BLaER1 treated with 17β-estradiol and CSF1 and Interleukin-3, amounts not matched to agents 10 nM and 100 nM (cell line): ENCODE measurements around the gene C9orf153.
A peak's percentile ranks its signal among the peaks of the same experiment; 100 is the strongest.

Source experiments
- H3K27ac ChIP-seq, 11 experiments: shearing (Covaris generic); formaldehyde crosslinking; 2 replicates each; pipeline ENCODE4 v1.8.1; 2022
- H3K27me3 ChIP-seq, 11 experiments: shearing (Covaris generic); formaldehyde crosslinking; 2 replicates each; pipeline ENCODE4 v1.8.1; 2022
- H3K36me3 ChIP-seq, 11 experiments: shearing (Covaris generic); formaldehyde crosslinking; 2 replicates each; pipeline ENCODE4 v1.8.1; 2022
- H3K4me1 ChIP-seq, 10 experiments: shearing (Covaris generic); formaldehyde crosslinking; 2 replicates each; pipeline ENCODE4 v1.8.1; 2022
- H3K4me2 ChIP-seq, 11 experiments: shearing (Covaris generic); formaldehyde crosslinking; 2 replicates each; pipeline ENCODE4 v1.8.1; 2022
- H3K4me3 ChIP-seq, 10 experiments: shearing (Covaris generic); formaldehyde crosslinking; 2 replicates each; pipeline ENCODE4 v1.8.1; 2022
- H3K9ac ChIP-seq, 11 experiments: shearing (Covaris generic); formaldehyde crosslinking; 2 replicates each; pipeline ENCODE4 v1.8.1; 2022
- H3K9me3 ChIP-seq, 11 experiments: shearing (Covaris generic); formaldehyde crosslinking; replicated peaks in 1 of 11; 2 replicates each; pipeline ENCODE4 v1.8.1; 2022
- H4K20me1 ChIP-seq, 11 experiments: shearing (Covaris generic); formaldehyde crosslinking; 2 replicates each; pipeline ENCODE4 v1.8.1; 2022
- Cebpa-rat ChIP-seq, 11 experiments: shearing (Covaris generic); IDR thresholded peaks; 2 replicates each; pipeline ENCODE4 v1.8.1; 2022

Gene C9orf153

GRCh38 chr9:86287013-86287412 lies 27.6 kb upstream of the C9orf153 start:
- no peak overlapping the region for H3K4me3 ChIP-seq
- H3K36me3 ChIP-seq: peaks cover 6 to 63% (median 30%) of the 10 kb centered on the region in 11 experiments; a peak in 19 of 22 replicates
- no peaks in the 10 kb centered on the region for H3K27me3 ChIP-seq
- no peak overlapping the region for H3K27ac ChIP-seq
- TF ChIP-seq Cebpa-rat (IDR thresholded peaks at IDR 0.05): peak in 4 of 11 experiments; percentile 34 to 66 (median 45); a peak in 5 of 22 replicates
- no peaks in the 10 kb centered on the region for H3K9me3 ChIP-seq
- H3K9ac ChIP-seq: no peak overlapping the region
- peaks cover 6 to 33% (median 9%) of the 10 kb centered on the region in 10 experiments; a peak in 18 of 20 replicates for H3K4me1 ChIP-seq
- peaks cover 0 to 85% (median 0%) of the 10 kb centered on the region in 11 experiments; a peak in 7 of 22 replicates for H4K20me1 ChIP-seq
- no peak overlapping the region for H3K4me2 ChIP-seq

GRCh38 chr9:86286278-86286677 lies 26.8 kb upstream of the C9orf153 start:
- peaks cover 0 to 78% (median 0%) of the 10 kb centered on the region in 11 experiments; a peak in 6 of 22 replicates for H4K20me1 ChIP-seq
- no peak overlapping the region for H3K4me2 ChIP-seq
- H3K4me3 ChIP-seq: no peak overlapping the region
- H3K36me3 ChIP-seq: peaks cover 6 to 55% (median 23%) of the 10 kb centered on the region in 11 experiments; a peak in 18 of 22 replicates
- no peak for TF ChIP-seq Cebpa-rat (IDR thresholded peaks at IDR 0.05)
- no peak overlapping the region for H3K9ac ChIP-seq
- no peaks in the 10 kb centered on the region for H3K9me3 ChIP-seq
- H3K4me1 ChIP-seq: peaks cover 6 to 35% (median 9%) of the 10 kb centered on the region in 10 experiments
- no peaks in the 10 kb centered on the region for H3K27me3 ChIP-seq
- no peak overlapping the region for H3K27ac ChIP-seq

DNA sequence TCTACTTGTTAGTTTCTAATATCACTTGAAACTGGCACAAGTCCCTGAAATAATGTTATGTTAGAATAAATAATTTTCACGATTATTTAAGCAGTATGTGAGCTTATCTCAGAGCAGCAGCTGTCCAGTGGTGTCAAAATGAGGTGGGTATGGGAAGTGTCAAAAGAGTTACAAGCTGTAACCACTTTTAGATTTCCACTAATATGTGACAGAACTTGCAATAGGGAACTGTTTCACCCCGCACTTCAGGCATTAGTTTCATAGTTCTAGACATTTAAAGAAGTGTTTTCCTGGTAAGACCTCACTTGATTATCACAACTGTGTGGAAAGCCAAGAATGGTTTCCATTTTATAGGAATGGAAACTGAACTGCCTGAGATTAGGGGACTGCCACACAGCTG lies 25.8 kb upstream of the C9orf153 start:
- Histone ChIP-seq H3K27me3 (no peaks in the 10 kb centered on the region), H3K4me3 (no peak overlapping the region), H3K4me1 (peaks cover 16 to 45% (median 18%) of the 10 kb centered on the region in 10 experiments), H3K36me3 (peaks cover 9 to 45% (median 20%) of the 10 kb centered on the region in 11 experiments; a peak in 19 of 22 replicates), H3K9me3 (no peaks in the 10 kb centered on the region), H4K20me1 (peaks cover 0 to 76% (median 9%) of the 10 kb centered on the region in 11 experiments; a peak in 14 of 22 replicates), H3K9ac (no peak overlapping the region), H3K4me2 (peak overlapping the region in 2 of 11 experiments; percentile 10 to 49; a peak in 2 of 22 replicates), H3K27ac (peak overlapping the region in 2 of 11 experiments; percentile 18 to 32; a peak in 1 of 22 replicates)
- no peak for TF ChIP-seq Cebpa-rat (IDR thresholded peaks at IDR 0.05)

- H4K20me1 ChIP-seq: peaks cover 10 to 75% (median 31%) of the 10 kb centered on the region in 11 experiments; a peak in 17 of 22 replicates
- peak overlapping the region in 10 of 11 experiments; percentile 86 to 97 (median 94); a peak in 17 of 22 replicates for H3K27ac ChIP-seq
- no peak for TF ChIP-seq Cebpa-rat (IDR thresholded peaks at IDR 0.05)
These were observed 23.6 kb upstream of the C9orf153 start for GRCh38 chr9:86282979-86283535.

DNA sequence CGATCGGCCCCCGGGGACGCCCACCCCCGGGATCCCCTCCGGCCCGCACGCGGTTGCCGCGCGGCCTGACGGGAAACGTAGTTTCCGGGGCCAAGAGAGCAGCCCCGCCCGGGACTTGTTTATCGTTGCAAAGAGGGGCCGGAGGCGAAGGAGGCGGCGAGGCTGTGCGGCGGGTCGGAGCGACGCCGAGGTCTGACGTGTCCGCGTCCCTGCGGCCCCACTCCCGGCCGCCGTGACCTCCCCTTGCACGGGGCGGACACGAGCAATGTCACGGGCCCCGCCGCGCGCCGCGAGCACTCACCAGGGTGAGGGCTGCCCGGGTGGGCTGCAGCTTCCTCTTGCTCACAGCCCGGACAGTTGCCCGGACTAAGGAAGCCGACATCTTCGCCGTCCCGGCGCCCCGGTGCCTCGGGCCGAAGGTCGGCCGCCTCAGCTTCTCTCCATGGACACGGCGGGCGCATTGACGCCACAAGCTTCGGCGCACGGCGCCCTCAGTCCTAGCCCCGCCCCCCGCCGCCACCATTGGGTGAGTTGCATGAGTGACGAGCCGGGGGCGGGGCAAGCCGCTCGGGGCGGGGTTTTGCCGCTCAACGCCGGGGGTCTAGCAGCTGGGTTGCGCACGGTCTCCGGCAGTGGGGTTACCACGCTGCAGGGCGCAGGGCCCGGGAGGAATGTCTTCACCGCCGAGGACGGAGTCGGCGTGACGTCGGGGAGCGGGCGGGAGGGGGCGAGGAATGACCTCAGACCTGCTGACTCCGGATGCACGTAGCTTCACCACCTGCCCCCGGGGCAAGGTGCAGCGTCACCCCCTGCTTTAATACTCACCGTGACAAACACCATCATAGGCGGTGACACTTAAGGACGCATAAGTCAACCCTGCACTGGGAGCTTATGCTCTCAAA lies 22.9 kb upstream of the C9orf153 start, which contains the start of gene ISCA1:
Gene ISCA1, minus strand, starts transcription at position 462 of the 902 bp plus-strand sequence. Its CDS starts 80 bp downstream, at position 382.
- Histone ChIP-seq H3K4me3 (peak within 1 kb of the TSS; percentile 72 to 95 (median 84)), H3K27me3 (no peaks in the 10 kb centered on the region), H3K36me3 (peaks cover 9 to 28% (median 22%) of the 10 kb centered on the region in 11 experiments; a peak in 19 of 22 replicates), H3K4me1 (peaks cover 24 to 68% (median 37%) of the 10 kb centered on the region in 10 experiments), H3K9me3 (no peaks in the 10 kb centered on the region), H4K20me1 (peaks cover 11 to 76% (median 38%) of the 10 kb centered on the region in 11 experiments; a peak in 19 of 22 replicates), H3K4me2 (peak within 1 kb of the TSS; percentile 81 to 94 (median 88)), H3K27ac (peak within 1 kb of the TSS; percentile 86 to 97 (median 94)), H3K9ac (peak within 1 kb of the TSS; percentile 91 to 97 (median 94))
- no peak for TF ChIP-seq Cebpa-rat (IDR thresholded peaks at IDR 0.05)

More at GRCh38 chr9:86282979-86283535, 23.6 kb upstream of the C9orf153 start:
- H3K9ac ChIP-seq: peak overlapping the region; percentile 91 to 97 (median 94); a peak in 21 of 22 replicates
- peaks cover 24 to 60% (median 32%) of the 10 kb centered on the region in 10 experiments for H3K4me1 ChIP-seq
- H3K27me3 ChIP-seq: no peaks in the 10 kb centered on the region
- peak overlapping the region; percentile 72 to 95 (median 84) for H3K4me3 ChIP-seq
- peaks cover 14 to 31% (median 25%) of the 10 kb centered on the region in 11 experiments; a peak in 20 of 22 replicates for H3K36me3 ChIP-seq
- no peaks in the 10 kb centered on the region for H3K9me3 ChIP-seq
- H3K4me2 ChIP-seq: peak overlapping the region; percentile 74 to 94 (median 88)

DNA sequence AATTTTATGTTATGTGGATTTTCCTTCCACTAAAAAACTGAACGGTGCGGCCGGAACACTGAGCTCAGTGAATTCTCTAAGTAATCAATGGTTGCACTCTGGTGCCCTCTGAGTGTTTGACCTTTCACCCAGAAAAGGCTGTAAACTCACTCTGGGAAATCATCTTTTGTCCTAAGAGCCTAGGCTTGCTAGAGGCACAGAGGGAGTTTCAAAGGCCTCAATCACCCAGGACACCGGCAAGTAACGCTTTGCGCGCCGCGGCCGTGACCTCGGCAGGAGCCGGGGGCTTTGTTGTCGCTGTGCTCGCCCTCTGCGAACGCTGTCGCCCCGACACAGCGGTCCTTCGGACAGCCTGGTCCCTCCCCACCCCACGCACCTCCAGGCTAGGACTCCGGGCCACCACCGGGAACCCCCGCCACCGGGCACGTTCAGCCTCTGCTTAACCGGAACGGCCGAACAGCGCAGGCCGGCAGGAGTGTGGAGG lies 22.2 kb upstream of the C9orf153 start:
- peaks cover 18 to 78% (median 45%) of the 10 kb centered on the region in 11 experiments; a peak in 20 of 22 replicates for H4K20me1 ChIP-seq
- peak overlapping the region; percentile 91 to 97 (median 94) for H3K9ac ChIP-seq
- peak overlapping the region; percentile 72 to 95 (median 84) for H3K4me3 ChIP-seq
- no peak for TF ChIP-seq Cebpa-rat (IDR thresholded peaks at IDR 0.05)
- H3K27me3 ChIP-seq: no peaks in the 10 kb centered on the region
- peak overlapping the region; percentile 86 to 97 (median 94) for H3K27ac ChIP-seq
- H3K4me1 ChIP-seq: peaks cover 24 to 70% (median 41%) of the 10 kb centered on the region in 10 experiments
- peak overlapping the region; percentile 81 to 94 (median 88) for H3K4me2 ChIP-seq
- no peaks in the 10 kb centered on the region for H3K9me3 ChIP-seq
- peaks cover 9 to 35% (median 18%) of the 10 kb centered on the region in 11 experiments; a peak in 19 of 22 replicates for H3K36me3 ChIP-seq

- H3K9me3 ChIP-seq: no peaks in the 10 kb centered on the region
- no peaks in the 10 kb centered on the region for H3K27me3 ChIP-seq
- peak overlapping the region; percentile 72 to 95 (median 84); a peak in 15 of 20 replicates for H3K4me3 ChIP-seq
- H3K9ac ChIP-seq: peak overlapping the region in 10 of 11 experiments; percentile 91 to 97 (median 94); a peak in 18 of 22 replicates
- H3K27ac ChIP-seq: peak overlapping the region in 3 of 11 experiments; percentile 91 to 94 (median 94); a peak in 1 of 22 replicates
- no peak for TF ChIP-seq Cebpa-rat (IDR thresholded peaks at IDR 0.05)
- peak overlapping the region; percentile 81 to 94 (median 88) for H3K4me2 ChIP-seq
- H3K4me1 ChIP-seq: peaks cover 24 to 63% (median 42%) of the 10 kb centered on the region in 10 experiments
- peaks cover 8 to 43% (median 17%) of the 10 kb centered on the region in 11 experiments; a peak in 17 of 22 replicates for H3K36me3 ChIP-seq
- H4K20me1 ChIP-seq: peaks cover 29 to 78% (median 55%) of the 10 kb centered on the region in 11 experiments; a peak in 21 of 22 replicates
These were observed 21.1 kb upstream of the C9orf153 start for GRCh38 chr9:86280580-86280979.

DNA sequence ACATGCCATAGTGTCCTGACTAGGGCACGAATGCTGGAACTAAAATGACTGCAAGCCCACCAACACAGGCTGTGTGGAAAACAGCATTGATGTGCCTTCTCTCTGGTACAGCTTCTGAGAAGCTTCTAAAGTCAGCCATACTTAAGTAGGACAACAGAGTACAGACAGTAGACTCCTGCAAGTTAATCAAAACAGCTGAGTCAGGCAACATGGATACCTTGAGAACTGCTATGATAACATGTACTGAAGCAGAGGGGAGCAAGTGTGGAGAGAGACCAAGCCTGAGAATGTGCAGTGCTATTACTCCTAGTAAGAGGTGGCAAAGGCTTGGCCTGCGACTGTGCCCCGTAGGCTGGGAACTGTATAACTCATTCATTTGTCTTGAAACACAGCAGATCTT lies 20.4 kb upstream of the C9orf153 start:
- Histone ChIP-seq H3K4me3 (no peak overlapping the region), H3K4me2 (peak overlapping the region; percentile 81 to 94 (median 88); a peak in 21 of 22 replicates), H3K4me1 (peaks cover 24 to 56% (median 42%) of the 10 kb centered on the region in 10 experiments), H3K36me3 (peaks cover 9 to 51% (median 18%) of the 10 kb centered on the region in 11 experiments; a peak in 18 of 22 replicates), H3K9ac (no peak overlapping the region), H4K20me1 (peaks cover 36 to 77% (median 63%) of the 10 kb centered on the region in 11 experiments; a peak in 21 of 22 replicates), H3K9me3 (no peaks in the 10 kb centered on the region), H3K27ac (no peak overlapping the region), H3K27me3 (no peaks in the 10 kb centered on the region)
- TF ChIP-seq Cebpa-rat (IDR thresholded peaks at IDR 0.05): no peak
